T-helper 1 cell treated with Interleukin-12 subunit alpha and Interleukin-12 subunit beta and Interleukin-4 antibody, amounts not matched to agents 30 μg/mL and 1 μg/mL, for 36 hours (primary cell): ENCODE measurements around the gene UNC79.

Source experiments
- H3K27ac Mint-ChIP-seq: one replicate; pipeline ENCODE4 v1.8.0; 2021; ENCODE audit warnings: mild to moderate bottlenecking, mixed read lengths
- H3K27me3 Mint-ChIP-seq: one replicate; pipeline ENCODE4 v1.8.0; 2021; ENCODE audit warnings: low read depth, mixed read lengths
- H3K36me3 Mint-ChIP-seq: one replicate; pipeline ENCODE4 v1.8.0; 2021; ENCODE audit warnings: low read depth, mixed read lengths
- H3K4me1 Mint-ChIP-seq: one replicate; pipeline ENCODE4 v1.8.0; 2021; ENCODE audit warnings: low read depth, mixed read lengths
- H3K4me3 Mint-ChIP-seq: one replicate; pipeline ENCODE4 v1.8.0; 2021; ENCODE audit warnings: mild to moderate bottlenecking, moderate library complexity, mixed read lengths
- H3K9me3 Mint-ChIP-seq: one replicate; pipeline ENCODE4 v1.8.0; 2021; ENCODE audit warnings: mixed read lengths

UNC79 gene

GRCh38 chr14:93708311-93708734 lies 277.6 kb downstream of the UNC79 start:
- no peaks in the 10 kb centered on the region for H3K9me3 Mint-ChIP-seq
- H3K36me3 Mint-ChIP-seq = no peaks in the 10 kb centered on the region
- no peaks in the 10 kb centered on the region for H3K27me3 Mint-ChIP-seq
- no peak overlapping the region for H3K27ac Mint-ChIP-seq
- no peak overlapping the region for H3K4me3 Mint-ChIP-seq
- H3K4me1 Mint-ChIP-seq = no peaks in the 10 kb centered on the region

- Mint-ChIP-seq H3K27me3 (no peaks in the 10 kb centered on the region), H3K4me1 (no peaks in the 10 kb centered on the region), H3K9me3 (no peaks in the 10 kb centered on the region), H3K27ac (no peak overlapping the region), H3K4me3 (no peak overlapping the region), H3K36me3 (no peaks in the 10 kb centered on the region)
These were observed 278.1 kb downstream of the UNC79 start for GRCh38 chr14:93708800-93709199.

GRCh38 chr14:93709249-93709648 lies 278.5 kb downstream of the UNC79 start:
- Mint-ChIP-seq H3K4me1 (no peaks in the 10 kb centered on the region), H3K4me3 (no peak overlapping the region), H3K27me3 (no peaks in the 10 kb centered on the region), H3K36me3 (no peaks in the 10 kb centered on the region), H3K27ac (no peak overlapping the region), H3K9me3 (no peaks in the 10 kb centered on the region)

- no peaks in the 10 kb centered on the region for H3K4me1 Mint-ChIP-seq
- no peak overlapping the region for H3K4me3 Mint-ChIP-seq
- H3K27me3 Mint-ChIP-seq = no peaks in the 10 kb centered on the region
- no peaks in the 10 kb centered on the region for H3K36me3 Mint-ChIP-seq
- H3K27ac Mint-ChIP-seq = no peak overlapping the region
- H3K9me3 Mint-ChIP-seq = no peaks in the 10 kb centered on the region
These were observed 281.5 kb downstream of the UNC79 start for GRCh38 chr14:93712079-93712837.

- Mint-ChIP-seq H3K36me3 (no peaks in the 10 kb centered on the region), H3K27me3 (no peaks in the 10 kb centered on the region), H3K9me3 (no peaks in the 10 kb centered on the region), H3K4me3 (no peak overlapping the region), H3K27ac (no peak overlapping the region), H3K4me1 (no peaks in the 10 kb centered on the region)
These were observed 282.3 kb downstream of the UNC79 start for GRCh38 chr14:93712838-93713724.

- Mint-ChIP-seq H3K4me3 (no peak overlapping the region), H3K27me3 (no peaks in the 10 kb centered on the region), H3K36me3 (no peaks in the 10 kb centered on the region), H3K4me1 (no peaks in the 10 kb centered on the region), H3K9me3 (no peaks in the 10 kb centered on the region), H3K27ac (no peak overlapping the region)
These were observed 283.1 kb downstream of the UNC79 start for GRCh38 chr14:93713726-93714405.

- H3K4me3 Mint-ChIP-seq = no peak overlapping the region
- no peaks in the 10 kb centered on the region for H3K9me3 Mint-ChIP-seq
- H3K27ac Mint-ChIP-seq = no peak overlapping the region
- H3K36me3 Mint-ChIP-seq = no peaks in the 10 kb centered on the region
- H3K4me1 Mint-ChIP-seq = no peaks in the 10 kb centered on the region
- H3K27me3 Mint-ChIP-seq = no peaks in the 10 kb centered on the region
These were observed 283.9 kb downstream of the UNC79 start for GRCh38 chr14:93714605-93715004.

GRCh38 chr14:93715279-93715927 lies 284.7 kb downstream of the UNC79 start:
- Mint-ChIP-seq H3K27me3 (no peaks in the 10 kb centered on the region), H3K4me1 (no peaks in the 10 kb centered on the region), H3K27ac (no peak overlapping the region), H3K36me3 (no peaks in the 10 kb centered on the region), H3K9me3 (no peaks in the 10 kb centered on the region), H3K4me3 (no peak overlapping the region)

GRCh38 chr14:93716002-93716745 lies 285.4 kb downstream of the UNC79 start:
- Mint-ChIP-seq H3K4me3 (no peak overlapping the region), H3K36me3 (no peaks in the 10 kb centered on the region), H3K9me3 (no peaks in the 10 kb centered on the region), H3K4me1 (no peaks in the 10 kb centered on the region), H3K27ac (no peak overlapping the region), H3K27me3 (no peaks in the 10 kb centered on the region)

- Mint-ChIP-seq H3K27me3 (no peaks in the 10 kb centered on the region), H3K4me1 (no peaks in the 10 kb centered on the region), H3K4me3 (no peak overlapping the region), H3K27ac (no peak overlapping the region), H3K36me3 (no peaks in the 10 kb centered on the region), H3K9me3 (no peaks in the 10 kb centered on the region)
These were observed 286.3 kb downstream of the UNC79 start for GRCh38 chr14:93716746-93717667.

GRCh38 chr14:93717668-93718320 lies 287.1 kb downstream of the UNC79 start:
- no peak overlapping the region for H3K4me3 Mint-ChIP-seq
- H3K4me1 Mint-ChIP-seq = no peaks in the 10 kb centered on the region
- H3K27ac Mint-ChIP-seq = no peak overlapping the region
- no peaks in the 10 kb centered on the region for H3K27me3 Mint-ChIP-seq
- H3K9me3 Mint-ChIP-seq = no peaks in the 10 kb centered on the region
- no peaks in the 10 kb centered on the region for H3K36me3 Mint-ChIP-seq

- H3K9me3 Mint-ChIP-seq = no peaks in the 10 kb centered on the region
- no peak overlapping the region for H3K4me3 Mint-ChIP-seq
- H3K36me3 Mint-ChIP-seq = no peaks in the 10 kb centered on the region
- H3K4me1 Mint-ChIP-seq = no peaks in the 10 kb centered on the region
- no peaks in the 10 kb centered on the region for H3K27me3 Mint-ChIP-seq
- H3K27ac Mint-ChIP-seq = no peak overlapping the region
These were observed 288.5 kb downstream of the UNC79 start for GRCh38 chr14:93719256-93719655.
